IPS-20b (cell line): Measurements from ENCODE around the gene PHF2.

Source experiments
- H3K27ac ChIP-seq: one replicate; pipeline ENCODE4 v1.5.1; 2013; ENCODE audit warnings: low read length
- H3K27me3 ChIP-seq: 2 replicates; pipeline ENCODE4 v1.6.1; 2013; ENCODE audit warnings: mild to moderate bottlenecking, low read length, inconsistent platforms; ENCODE audit not compliant: insufficient read depth
- H3K36me3 ChIP-seq: 2 replicates; pipeline ENCODE4 v1.6.1; 2013; ENCODE audit warnings: low read depth, mild to moderate bottlenecking, inconsistent platforms, low read length, moderate library complexity; ENCODE audit not compliant: insufficient read depth
- H3K4me1 ChIP-seq: 2 replicates; pipeline ENCODE4 v1.6.1; 2013; ENCODE audit warnings: mild to moderate bottlenecking, control low read depth, inconsistent platforms, low read length, moderate library complexity; ENCODE audit not compliant: insufficient read depth
- H3K4me3 ChIP-seq: 2 replicates; pipeline ENCODE4 v1.5.1; 2013; ENCODE audit warnings: mild to moderate bottlenecking, low read length, inconsistent platforms
- H3K9ac ChIP-seq: 2 replicates; pipeline ENCODE4 v1.6.1; 2013; ENCODE audit warnings: low read depth, mild to moderate bottlenecking, inconsistent platforms, low read length, moderate library complexity
- H3K9me3 ChIP-seq: 2 replicates; pipeline ENCODE4 v1.6.1; 2013; ENCODE audit warnings: mild to moderate bottlenecking, low read depth, low read length, inconsistent platforms; ENCODE audit not compliant: insufficient read depth

Gene PHF2

GRCh38 chr9:93640027-93640426 lies 63.6 kb downstream of the PHF2 start:
- Histone ChIP-seq H3K9ac (no peak overlapping the region), H3K27ac (no peak overlapping the region), H3K27me3 (no peaks in the 10 kb centered on the region), H3K4me3 (no peak overlapping the region), H3K36me3 (peaks cover 15% of the 10 kb centered on the region), H3K4me1 (no peaks in the 10 kb centered on the region), H3K9me3 (peaks cover 15% of the 10 kb centered on the region)

GRCh38 chr9:93642961-93643360 lies 66.6 kb downstream of the PHF2 start:
- no peaks in the 10 kb centered on the region; the same call in 1 of the 2 replicates for H3K36me3 ChIP-seq
- H3K27ac ChIP-seq: no peak overlapping the region
- no peak overlapping the region for H3K9ac ChIP-seq
- H3K4me1 ChIP-seq: no peaks in the 10 kb centered on the region
- H3K4me3 ChIP-seq: no peak overlapping the region
- H3K27me3 ChIP-seq: no peaks in the 10 kb centered on the region
- peaks cover 7% of the 10 kb centered on the region for H3K9me3 ChIP-seq

GRCh38 chr9:93644397-93645088 lies 68.2 kb downstream of the PHF2 start:
- Histone ChIP-seq H3K36me3 (peaks cover 3% of the 10 kb centered on the region), H3K9ac (no peak overlapping the region), H3K4me3 (no peak overlapping the region), H3K4me1 (no peaks in the 10 kb centered on the region), H3K27me3 (no peaks in the 10 kb centered on the region), H3K9me3 (no peaks in the 10 kb centered on the region), H3K27ac (no peak overlapping the region)

GRCh38 chr9:93645149-93645889 lies 68.9 kb downstream of the PHF2 start:
- Histone ChIP-seq H3K4me3 (no peak overlapping the region), H3K27ac (no peak overlapping the region), H3K36me3 (peaks cover 11% of the 10 kb centered on the region), H3K4me1 (no peaks in the 10 kb centered on the region), H3K9me3 (no peaks in the 10 kb centered on the region), H3K27me3 (no peaks in the 10 kb centered on the region), H3K9ac (no peak overlapping the region)

- H3K9ac ChIP-seq: no peak overlapping the region
- H3K4me3 ChIP-seq: no peak overlapping the region
- no peaks in the 10 kb centered on the region for H3K27me3 ChIP-seq
- no peaks in the 10 kb centered on the region for H3K9me3 ChIP-seq
- peaks cover 17% of the 10 kb centered on the region for H3K36me3 ChIP-seq
- no peak overlapping the region for H3K27ac ChIP-seq
- no peaks in the 10 kb centered on the region for H3K4me1 ChIP-seq
These were observed 69.7 kb downstream of the PHF2 start for GRCh38 chr9:93645921-93646639.

GRCh38 chr9:93646640-93647178 lies 70.3 kb downstream of the PHF2 start:
- Histone ChIP-seq H3K9me3 (no peaks in the 10 kb centered on the region), H3K9ac (no peak overlapping the region), H3K4me3 (no peak overlapping the region), H3K27ac (no peak overlapping the region), H3K27me3 (no peaks in the 10 kb centered on the region), H3K36me3 (peaks cover 17% of the 10 kb centered on the region), H3K4me1 (no peaks in the 10 kb centered on the region)

- Histone ChIP-seq H3K9me3 (no peaks in the 10 kb centered on the region), H3K4me3 (no peak overlapping the region), H3K27ac (no peak overlapping the region), H3K9ac (no peak overlapping the region), H3K27me3 (no peaks in the 10 kb centered on the region), H3K36me3 (peaks cover 17% of the 10 kb centered on the region), H3K4me1 (no peaks in the 10 kb centered on the region)
These were observed 71.8 kb downstream of the PHF2 start for GRCh38 chr9:93648181-93648580.

- H3K36me3 ChIP-seq: peaks cover 17% of the 10 kb centered on the region
- no peaks in the 10 kb centered on the region for H3K9me3 ChIP-seq
- H3K4me3 ChIP-seq: no peak overlapping the region
- H3K27ac ChIP-seq: no peak overlapping the region
- H3K4me1 ChIP-seq: no peaks in the 10 kb centered on the region
- no peak overlapping the region for H3K9ac ChIP-seq
- H3K27me3 ChIP-seq: no peaks in the 10 kb centered on the region
These were observed 72.5 kb downstream of the PHF2 start for GRCh38 chr9:93648836-93649235.

- Histone ChIP-seq H3K4me3 (no peak overlapping the region), H3K36me3 (peaks cover 17% of the 10 kb centered on the region), H3K27me3 (no peaks in the 10 kb centered on the region), H3K9ac (no peak overlapping the region), H3K27ac (no peak overlapping the region), H3K9me3 (no peaks in the 10 kb centered on the region), H3K4me1 (no peaks in the 10 kb centered on the region)
These were observed 73.4 kb downstream of the PHF2 start for GRCh38 chr9:93649610-93650261.

- no peaks in the 10 kb centered on the region for H3K27me3 ChIP-seq
- no peak overlapping the region for H3K9ac ChIP-seq
- H3K27ac ChIP-seq: no peak overlapping the region
- H3K9me3 ChIP-seq: no peaks in the 10 kb centered on the region
- H3K4me3 ChIP-seq: no peak overlapping the region
- H3K4me1 ChIP-seq: no peaks in the 10 kb centered on the region
- H3K36me3 ChIP-seq: peaks cover 22% of the 10 kb centered on the region
These were observed 74.1 kb downstream of the PHF2 start for GRCh38 chr9:93650448-93650847.

- H3K27ac ChIP-seq: no peak overlapping the region
- no peak overlapping the region for H3K9ac ChIP-seq
- H3K36me3 ChIP-seq: peaks cover 22% of the 10 kb centered on the region
- no peaks in the 10 kb centered on the region for H3K9me3 ChIP-seq
- no peaks in the 10 kb centered on the region for H3K27me3 ChIP-seq
- no peak overlapping the region for H3K4me3 ChIP-seq
- H3K4me1 ChIP-seq: no peaks in the 10 kb centered on the region
These were observed 75.2 kb downstream of the PHF2 start for GRCh38 chr9:93651521-93651950.
